EL (cell line): ENCODE data around the gene PTGER3.
"Not testable (repeated sequence)": the region's sequence is repeated elsewhere in the genome, so short reads cannot be mapped to it uniquely, and the experiment has no call there.

Experiments used
- DNase-seq: peaks from one replicate; pipeline ENCODE4 v3.0.0-alpha.2; 2016

PTGER3 gene

DNA sequence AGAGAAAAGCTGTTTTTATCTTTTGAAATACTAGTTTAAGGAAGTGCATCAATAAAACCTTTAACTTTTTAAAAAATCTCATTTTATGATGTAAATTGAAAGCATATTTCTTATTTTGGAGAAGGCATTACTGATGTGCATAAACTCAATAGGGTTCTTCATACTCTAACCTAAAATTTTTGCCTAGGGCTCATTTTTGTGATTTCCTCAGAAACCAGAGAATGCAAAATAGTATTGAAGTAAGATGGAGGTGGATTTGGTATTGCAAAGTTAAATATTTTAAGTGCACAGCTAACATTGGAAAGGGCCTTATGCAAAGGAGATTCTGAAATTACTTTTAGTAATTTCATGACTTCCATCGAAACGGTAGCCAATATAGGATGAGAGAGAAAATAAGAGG lies 101.9 kb downstream of the PTGER3 start:
- DNase-seq = no peak

DNA sequence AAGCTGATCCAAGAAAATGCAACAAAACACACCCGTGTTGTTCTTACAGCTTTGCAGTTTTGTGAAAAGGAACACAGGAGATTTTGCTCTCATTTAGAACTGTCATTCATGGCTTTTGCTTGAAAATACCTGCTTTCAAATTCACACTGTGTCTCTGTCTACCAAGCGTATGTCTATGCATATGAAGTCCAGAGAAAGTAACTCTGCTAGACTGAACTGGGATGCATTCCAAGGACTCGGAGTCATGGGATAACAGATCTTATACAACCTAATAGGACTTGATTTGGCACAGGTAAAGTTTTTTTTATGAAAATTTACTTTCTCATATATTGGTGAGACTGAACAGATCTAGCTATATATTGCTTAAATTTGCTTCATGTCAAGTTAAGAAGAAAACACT lies 102.4 kb downstream of the PTGER3 start:
- no peak for DNase-seq

DNA sequence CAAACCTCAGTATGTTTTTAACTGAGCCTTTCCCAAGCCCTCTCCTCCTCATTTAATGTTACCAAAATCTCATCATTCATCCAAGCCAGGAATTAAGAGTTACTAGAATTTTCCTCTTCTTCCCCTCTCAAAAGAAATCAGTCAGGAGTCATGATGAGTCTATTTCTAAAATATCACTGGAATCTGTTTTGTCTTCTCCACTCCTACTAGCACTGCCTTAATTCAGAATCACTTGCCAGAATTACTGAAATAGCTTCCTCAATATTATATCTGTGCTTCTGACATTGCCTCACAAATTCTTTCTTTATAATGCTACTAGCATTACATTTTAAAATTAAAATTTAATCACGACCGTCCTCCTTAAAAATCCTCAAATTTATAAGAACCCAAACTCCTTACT lies 106.1 kb downstream of the PTGER3 start:
- no peak for DNase-seq

DNA sequence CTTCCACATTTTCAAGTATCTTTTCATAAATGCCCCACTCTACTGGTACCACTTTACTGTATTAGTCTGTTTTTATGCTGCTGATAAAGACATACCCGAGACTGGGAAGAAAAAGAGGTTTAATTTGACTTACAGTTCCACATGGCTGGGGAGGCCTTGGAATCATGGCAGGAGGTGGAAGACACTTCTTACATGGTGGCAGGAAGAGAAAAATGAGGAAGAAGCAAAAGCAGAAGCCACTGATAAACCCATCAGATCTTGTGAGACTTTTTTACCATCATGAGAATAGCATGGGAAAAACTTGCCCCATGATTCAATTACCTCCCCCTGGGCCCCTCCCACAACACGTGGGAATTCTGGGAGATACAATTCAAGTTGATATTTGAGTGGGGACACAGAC lies 107.2 kb downstream of the PTGER3 start:
- not testable (repeated sequence) for DNase-seq

DNA sequence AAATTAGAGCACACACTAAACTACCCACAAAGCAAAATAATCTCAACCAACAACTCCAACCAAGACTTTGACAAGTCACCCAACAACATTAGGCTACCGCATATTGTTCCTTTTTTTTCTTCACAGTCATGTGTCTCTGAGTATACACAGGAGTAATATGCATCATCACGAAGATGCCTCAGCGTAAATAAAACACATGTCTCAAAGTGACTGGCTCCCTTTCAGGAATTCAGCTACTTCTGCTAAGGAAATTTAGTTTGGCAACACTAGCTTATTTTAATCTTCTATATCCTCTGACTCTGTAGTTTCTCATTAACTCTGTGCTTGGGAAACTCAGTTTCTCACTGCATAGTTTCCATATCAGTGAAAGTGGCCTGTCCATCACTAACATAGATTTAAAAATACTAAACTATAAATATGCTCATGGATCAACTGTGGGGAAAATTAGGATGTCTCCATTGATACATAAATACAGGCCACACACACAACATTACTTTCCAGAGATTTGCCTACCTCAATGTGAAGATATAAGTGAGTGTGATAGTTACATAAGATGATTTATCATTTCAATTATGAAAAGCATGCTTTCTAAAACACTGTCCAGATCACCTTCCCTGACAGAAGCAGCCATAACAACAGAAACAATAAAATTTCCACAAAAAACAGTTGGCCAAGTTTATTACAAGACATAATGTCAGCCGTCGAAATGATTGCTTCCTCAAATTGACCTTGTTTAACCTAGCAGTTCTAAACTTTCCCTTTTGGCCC lies 113.2 kb downstream of the PTGER3 start:
- DNase-seq = no peak

DNA sequence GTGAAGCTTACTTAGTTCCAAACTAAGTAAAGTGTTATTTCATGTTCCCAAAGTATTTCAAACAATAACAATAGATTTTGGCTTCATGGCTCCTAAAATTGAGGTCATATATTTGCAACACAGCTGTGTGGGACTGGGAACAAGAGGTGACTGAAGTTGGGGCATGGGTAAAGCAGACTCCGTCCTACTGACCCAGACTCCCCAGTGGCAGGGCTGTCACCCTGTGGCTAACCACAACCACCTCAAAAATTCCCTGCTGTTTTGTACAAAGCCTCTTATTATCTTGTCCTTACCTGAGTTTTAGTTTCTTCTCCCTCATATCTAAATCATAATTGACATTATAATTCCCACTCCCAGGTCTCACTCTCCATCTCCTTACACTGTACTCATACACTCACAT lies 117.6 kb downstream of the PTGER3 start:
- no peak for DNase-seq

DNA sequence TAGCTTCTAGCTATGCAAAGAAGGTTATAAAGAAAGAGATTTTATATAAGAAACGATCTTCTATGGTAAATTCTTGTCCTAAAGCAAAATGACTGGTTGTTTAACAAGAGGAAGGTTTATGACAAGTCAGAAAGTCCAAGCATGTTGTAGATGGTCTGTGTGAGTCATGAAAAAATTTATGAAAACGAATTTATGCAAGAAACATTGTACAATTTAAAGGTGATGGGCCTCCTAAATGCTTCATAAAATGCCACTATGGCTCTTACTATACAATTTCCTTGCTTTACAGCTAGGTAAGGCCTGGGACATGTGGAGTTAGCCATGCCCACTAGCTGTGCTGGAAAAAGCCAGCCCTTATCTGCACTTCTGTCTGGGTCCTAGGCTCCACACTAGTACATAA lies 125.4 kb downstream of the PTGER3 start:
- no peak for DNase-seq
